Measurements from ENCODE around the gene SHTN1. TPM values are rescaled to one million over a fixed set of nuclear protein-coding genes. Genes with fewer than 3 reads are reported as not detected.

The SHTN1 gene
- total and polyA plus RNA-seq, 2 donors (not counting 1 experiment from before 2014, with no cell fraction given): 0.06 to 0.34 TPM

DNA sequence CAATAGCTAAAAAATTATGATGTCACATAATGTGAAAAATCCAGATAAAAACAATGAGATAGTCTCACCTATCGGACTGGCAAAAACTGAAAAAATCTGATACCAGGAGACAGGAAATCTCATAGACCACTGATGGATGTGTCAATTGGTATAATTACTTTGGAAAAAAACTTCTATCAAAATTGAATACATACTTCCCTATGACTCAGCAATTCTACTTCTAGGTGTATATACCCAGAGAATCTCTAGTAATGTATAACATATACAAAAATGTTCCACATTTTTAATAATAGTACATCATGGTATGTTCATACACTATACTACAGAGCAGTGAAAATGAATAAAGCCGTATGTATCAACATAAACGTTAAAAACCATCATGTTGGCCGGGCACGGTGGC lies 34.9 kb downstream of the SHTN1 start:
- no peaks in the 10 kb centered on the region for H3K4me1 ChIP-seq (ENCODE audit: control insufficient read depth in 2 of 2, insufficient read depth in 2 of 2, low read length in 2 of 2)
- H3K9ac ChIP-seq (ENCODE audit: low read length): no peak overlapping the region
- intact Hi-C loops (cut with micrococcal nuclease): no loop called here
- no peak overlapping the region for H3K4me2 ChIP-seq (replicated peaks; ENCODE audit: low read depth, low read length, poor library complexity, severe bottlenecking)
- no peak overlapping the region for H3K27ac ChIP-seq (ENCODE audit: low read length in 2 of 2)
- H3K79me2 ChIP-seq (ENCODE audit: control insufficient read depth, insufficient read depth, low read length): no peaks in the 10 kb centered on the region
- no peak for TF ChIP-seq EZH2 (IDR thresholded peaks at IDR 0.05; ENCODE audit: borderline replicate concordance, insufficient read depth, low read depth, low read length, poor library complexity, severe bottlenecking)
- TF ChIP-seq, protein P1, sequence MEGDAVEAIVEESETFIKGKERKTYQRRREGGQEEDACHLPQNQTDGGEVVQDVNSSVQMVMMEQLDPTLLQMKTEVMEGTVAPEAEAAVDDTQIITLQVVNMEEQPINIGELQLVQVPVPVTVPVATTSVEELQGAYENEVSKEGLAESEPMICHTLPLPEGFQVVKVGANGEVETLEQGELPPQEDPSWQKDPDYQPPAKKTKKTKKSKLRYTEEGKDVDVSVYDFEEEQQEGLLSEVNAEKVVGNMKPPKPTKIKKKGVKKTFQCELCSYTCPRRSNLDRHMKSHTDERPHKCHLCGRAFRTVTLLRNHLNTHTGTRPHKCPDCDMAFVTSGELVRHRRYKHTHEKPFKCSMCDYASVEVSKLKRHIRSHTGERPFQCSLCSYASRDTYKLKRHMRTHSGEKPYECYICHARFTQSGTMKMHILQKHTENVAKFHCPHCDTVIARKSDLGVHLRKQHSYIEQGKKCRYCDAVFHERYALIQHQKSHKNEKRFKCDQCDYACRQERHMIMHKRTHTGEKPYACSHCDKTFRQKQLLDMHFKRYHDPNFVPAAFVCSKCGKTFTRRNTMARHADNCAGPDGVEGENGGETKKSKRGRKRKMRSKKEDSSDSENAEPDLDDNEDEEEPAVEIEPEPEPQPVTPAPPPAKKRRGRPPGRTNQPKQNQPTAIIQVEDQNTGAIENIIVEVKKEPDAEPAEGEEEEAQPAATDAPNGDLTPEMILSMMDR (IDR thresholded peaks at IDR 0.05): no peak
- H4K20me1 ChIP-seq (ENCODE audit: control insufficient read depth, insufficient read depth, low read length, poor library complexity, severe bottlenecking): no peaks in the 10 kb centered on the region
- peaks cover 0 to 3% (median 0%) of the 10 kb centered on the region in 3 donors for H3K9me3 ChIP-seq (ENCODE audit: control extremely low read depth in 1 of 3, control insufficient read depth in 2 of 3, insufficient read depth in 1 of 3, low read length in 2 of 3)
- Mint-ChIP-seq H3K4me3 (no peak overlapping the region), H3K27me3 (no peaks in the 10 kb centered on the region), H3K9me3 (ENCODE audit: insufficient read depth) (no peaks in the 10 kb centered on the region), H3K4me1 (no peaks in the 10 kb centered on the region), H3K27ac (no peak overlapping the region)
- no peak overlapping the region for H3K4me3 ChIP-seq (ENCODE audit: control extremely low read depth in 1 of 5, extremely low read depth in 1 of 5, insufficient read depth in 1 of 5, low read depth in 2 of 5, low read length in 4 of 5)
- H3K36me3 ChIP-seq (replicated peaks in 1 of 2; ENCODE audit: control extremely low read depth in 1 of 2, control insufficient read depth in 1 of 2, extremely low read depth in 1 of 2, insufficient read depth in 2 of 2, low read length in 1 of 2): no peaks in the 10 kb centered on the region
- ChIA-PET CTCF (no interaction called here), POLR2A (no interaction called here)
- DNase-seq (no peak), ATAC-seq (ENCODE audit: low read depth) (no peak)
- H2AFZ ChIP-seq (ENCODE audit: insufficient read depth, low read depth, low read length, poor library complexity, severe bottlenecking): no peak overlapping the region
- 100% methylated on average over 4 of the region's 5 CpGs for WGBS (ENCODE audit: insufficient coverage)
- no peaks in the 10 kb centered on the region for H3K27me3 ChIP-seq (replicated peaks in 1 of 4; ENCODE audit: control extremely low read depth in 1 of 4, control insufficient read depth in 3 of 4, insufficient read depth in 4 of 4, low read length in 3 of 4)

DNA sequence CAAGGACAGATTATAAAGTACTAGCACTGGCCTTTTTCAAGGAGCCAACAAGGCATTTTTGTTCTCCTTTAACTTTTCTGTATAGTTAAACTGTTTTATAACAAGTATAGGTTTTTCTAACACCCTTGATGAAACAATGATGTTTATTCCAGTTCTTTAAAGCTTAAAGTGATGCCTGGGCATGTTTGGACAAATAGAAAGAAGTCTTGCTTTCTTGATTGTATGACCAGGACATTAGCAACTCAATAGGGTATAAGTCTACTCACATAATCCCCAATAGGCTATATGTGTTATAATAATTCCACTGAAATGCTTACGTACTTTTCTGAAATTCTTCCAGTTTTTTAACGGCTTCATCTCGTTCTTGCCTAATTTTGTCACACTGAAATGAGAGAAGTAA lies 36.7 kb downstream of the SHTN1 start:
- no peaks in the 10 kb centered on the region for H3K79me2 ChIP-seq (ENCODE audit: control insufficient read depth, insufficient read depth, low read length)
- peaks cover 0 to 3% (median 0%) of the 10 kb centered on the region in 3 donors for H3K9me3 ChIP-seq (ENCODE audit: control extremely low read depth in 1 of 3, control insufficient read depth in 2 of 3, insufficient read depth in 1 of 3, low read length in 2 of 3)
- H3K4me3 ChIP-seq (ENCODE audit: control extremely low read depth in 1 of 5, extremely low read depth in 1 of 5, insufficient read depth in 1 of 5, low read depth in 2 of 5, low read length in 4 of 5): no peak overlapping the region
- H2AFZ ChIP-seq (ENCODE audit: insufficient read depth, low read depth, low read length, poor library complexity, severe bottlenecking): no peak overlapping the region
- no peaks in the 10 kb centered on the region for H3K27me3 Mint-ChIP-seq
- H3K27ac Mint-ChIP-seq: no peak overlapping the region
- intact Hi-C loops (cut with micrococcal nuclease): no loop called here
- no peaks in the 10 kb centered on the region for H3K4me1 Mint-ChIP-seq
- no peaks in the 10 kb centered on the region for H3K36me3 ChIP-seq (replicated peaks in 1 of 2; ENCODE audit: control extremely low read depth in 1 of 2, control insufficient read depth in 1 of 2, extremely low read depth in 1 of 2, insufficient read depth in 2 of 2, low read length in 1 of 2)
- TF ChIP-seq, protein P1 (IDR thresholded peaks at IDR 0.05): no peak
- no peak for TF ChIP-seq EZH2 (IDR thresholded peaks at IDR 0.05; ENCODE audit: borderline replicate concordance, insufficient read depth, low read depth, low read length, poor library complexity, severe bottlenecking)
- no peak overlapping the region for H3K4me3 Mint-ChIP-seq
- POLR2A ChIA-PET: no interaction called here
- no peak overlapping the region for H3K9ac ChIP-seq (ENCODE audit: low read length)
- no peaks in the 10 kb centered on the region for H3K9me3 Mint-ChIP-seq (ENCODE audit: insufficient read depth)
- no CpG with 5 or more reads among the region's 3 CpGs for WGBS (ENCODE audit: insufficient coverage)
- H3K4me1 ChIP-seq (ENCODE audit: control insufficient read depth in 2 of 2, insufficient read depth in 2 of 2, low read length in 2 of 2): no peaks in the 10 kb centered on the region
- no peak overlapping the region for H3K27ac ChIP-seq (ENCODE audit: low read length in 2 of 2)
- CTCF ChIA-PET: no interaction called here
- no peaks in the 10 kb centered on the region for H4K20me1 ChIP-seq (ENCODE audit: control insufficient read depth, insufficient read depth, low read length, poor library complexity, severe bottlenecking)
- ATAC-seq (ENCODE audit: low read depth): no peak
- no peak overlapping the region for H3K4me2 ChIP-seq (replicated peaks; ENCODE audit: low read depth, low read length, poor library complexity, severe bottlenecking)
- DNase-seq: no peak
- no peaks in the 10 kb centered on the region for H3K27me3 ChIP-seq (replicated peaks in 1 of 4; ENCODE audit: control extremely low read depth in 1 of 4, control insufficient read depth in 3 of 4, insufficient read depth in 4 of 4, low read length in 3 of 4)

Measured in B cell (primary cell).